ENCODE data around the gene PLAU. TPM values are rescaled to one million over a fixed set of nuclear protein-coding genes. Genes with fewer than 3 reads are reported as not detected.

PLAU gene
- total and polyA plus RNA-seq, 2 experiments from 2014 or later: 13.3 to 17.5 TPM

DNA sequence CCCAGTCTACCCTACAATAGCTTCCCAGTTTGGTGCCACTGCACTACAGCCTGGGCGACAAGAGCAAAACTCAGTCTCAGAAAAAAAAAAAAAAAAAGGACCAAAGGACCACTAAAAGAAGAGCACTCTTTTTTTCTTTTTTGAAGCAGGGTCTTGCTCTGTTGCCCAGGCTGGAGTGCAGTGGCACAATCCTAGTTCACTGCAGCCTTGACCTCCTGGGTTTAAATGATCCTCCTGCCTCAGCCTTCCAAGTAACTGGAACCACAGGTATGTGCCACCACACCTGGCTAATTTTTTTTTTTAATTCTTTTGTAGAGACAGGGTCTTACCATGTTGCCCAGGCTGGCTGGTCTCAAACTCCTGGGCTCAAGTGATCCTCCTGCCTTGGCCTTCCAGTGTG lies 14.0 kb downstream of the PLAU start:
- Histone ChIP-seq H3K36me3 (ENCODE audit: insufficient read depth) (no peaks in the 10 kb centered on the region; the same call in 1 of the 2 replicates), H3K27me3 (ENCODE audit: insufficient read depth) (no peaks in the 10 kb centered on the region), H2AFZ (no peak overlapping the region; the same call in 1 of the 2 replicates), H3K4me1 (ENCODE audit: insufficient read depth) (peaks cover 15% of the 10 kb centered on the region), H3K4me2 (peak overlapping the region; percentile 30; the same call in 1 of the 2 replicates), H4K20me1 (replicated peaks; ENCODE audit: insufficient read depth) (no peaks in the 10 kb centered on the region), H3F3A (replicated peaks; ENCODE audit: low read depth) (0 out of 2 replicates have a peak, but pooled peaks cover 2% of the 10 kb centered on the region), H3K9me2 (ENCODE audit: insufficient read depth) (peaks cover 16% of the 10 kb centered on the region), H3K27ac (ENCODE audit: low read depth) (no peak overlapping the region; the same call in 1 of the 2 replicates), H3K4me3 (no peak overlapping the region), H3K79me2 (replicated peaks; ENCODE audit: insufficient read depth) (no peaks in the 10 kb centered on the region)
- peaks cover 22% of the 10 kb centered on the region for H3K4me1 Mint-ChIP-seq
- H3K27me3 Mint-ChIP-seq (ENCODE audit: insufficient read depth, low read depth, poor library complexity): peaks cover 12% of the 10 kb centered on the region
- TF ChIP-seq, protein P1, sequence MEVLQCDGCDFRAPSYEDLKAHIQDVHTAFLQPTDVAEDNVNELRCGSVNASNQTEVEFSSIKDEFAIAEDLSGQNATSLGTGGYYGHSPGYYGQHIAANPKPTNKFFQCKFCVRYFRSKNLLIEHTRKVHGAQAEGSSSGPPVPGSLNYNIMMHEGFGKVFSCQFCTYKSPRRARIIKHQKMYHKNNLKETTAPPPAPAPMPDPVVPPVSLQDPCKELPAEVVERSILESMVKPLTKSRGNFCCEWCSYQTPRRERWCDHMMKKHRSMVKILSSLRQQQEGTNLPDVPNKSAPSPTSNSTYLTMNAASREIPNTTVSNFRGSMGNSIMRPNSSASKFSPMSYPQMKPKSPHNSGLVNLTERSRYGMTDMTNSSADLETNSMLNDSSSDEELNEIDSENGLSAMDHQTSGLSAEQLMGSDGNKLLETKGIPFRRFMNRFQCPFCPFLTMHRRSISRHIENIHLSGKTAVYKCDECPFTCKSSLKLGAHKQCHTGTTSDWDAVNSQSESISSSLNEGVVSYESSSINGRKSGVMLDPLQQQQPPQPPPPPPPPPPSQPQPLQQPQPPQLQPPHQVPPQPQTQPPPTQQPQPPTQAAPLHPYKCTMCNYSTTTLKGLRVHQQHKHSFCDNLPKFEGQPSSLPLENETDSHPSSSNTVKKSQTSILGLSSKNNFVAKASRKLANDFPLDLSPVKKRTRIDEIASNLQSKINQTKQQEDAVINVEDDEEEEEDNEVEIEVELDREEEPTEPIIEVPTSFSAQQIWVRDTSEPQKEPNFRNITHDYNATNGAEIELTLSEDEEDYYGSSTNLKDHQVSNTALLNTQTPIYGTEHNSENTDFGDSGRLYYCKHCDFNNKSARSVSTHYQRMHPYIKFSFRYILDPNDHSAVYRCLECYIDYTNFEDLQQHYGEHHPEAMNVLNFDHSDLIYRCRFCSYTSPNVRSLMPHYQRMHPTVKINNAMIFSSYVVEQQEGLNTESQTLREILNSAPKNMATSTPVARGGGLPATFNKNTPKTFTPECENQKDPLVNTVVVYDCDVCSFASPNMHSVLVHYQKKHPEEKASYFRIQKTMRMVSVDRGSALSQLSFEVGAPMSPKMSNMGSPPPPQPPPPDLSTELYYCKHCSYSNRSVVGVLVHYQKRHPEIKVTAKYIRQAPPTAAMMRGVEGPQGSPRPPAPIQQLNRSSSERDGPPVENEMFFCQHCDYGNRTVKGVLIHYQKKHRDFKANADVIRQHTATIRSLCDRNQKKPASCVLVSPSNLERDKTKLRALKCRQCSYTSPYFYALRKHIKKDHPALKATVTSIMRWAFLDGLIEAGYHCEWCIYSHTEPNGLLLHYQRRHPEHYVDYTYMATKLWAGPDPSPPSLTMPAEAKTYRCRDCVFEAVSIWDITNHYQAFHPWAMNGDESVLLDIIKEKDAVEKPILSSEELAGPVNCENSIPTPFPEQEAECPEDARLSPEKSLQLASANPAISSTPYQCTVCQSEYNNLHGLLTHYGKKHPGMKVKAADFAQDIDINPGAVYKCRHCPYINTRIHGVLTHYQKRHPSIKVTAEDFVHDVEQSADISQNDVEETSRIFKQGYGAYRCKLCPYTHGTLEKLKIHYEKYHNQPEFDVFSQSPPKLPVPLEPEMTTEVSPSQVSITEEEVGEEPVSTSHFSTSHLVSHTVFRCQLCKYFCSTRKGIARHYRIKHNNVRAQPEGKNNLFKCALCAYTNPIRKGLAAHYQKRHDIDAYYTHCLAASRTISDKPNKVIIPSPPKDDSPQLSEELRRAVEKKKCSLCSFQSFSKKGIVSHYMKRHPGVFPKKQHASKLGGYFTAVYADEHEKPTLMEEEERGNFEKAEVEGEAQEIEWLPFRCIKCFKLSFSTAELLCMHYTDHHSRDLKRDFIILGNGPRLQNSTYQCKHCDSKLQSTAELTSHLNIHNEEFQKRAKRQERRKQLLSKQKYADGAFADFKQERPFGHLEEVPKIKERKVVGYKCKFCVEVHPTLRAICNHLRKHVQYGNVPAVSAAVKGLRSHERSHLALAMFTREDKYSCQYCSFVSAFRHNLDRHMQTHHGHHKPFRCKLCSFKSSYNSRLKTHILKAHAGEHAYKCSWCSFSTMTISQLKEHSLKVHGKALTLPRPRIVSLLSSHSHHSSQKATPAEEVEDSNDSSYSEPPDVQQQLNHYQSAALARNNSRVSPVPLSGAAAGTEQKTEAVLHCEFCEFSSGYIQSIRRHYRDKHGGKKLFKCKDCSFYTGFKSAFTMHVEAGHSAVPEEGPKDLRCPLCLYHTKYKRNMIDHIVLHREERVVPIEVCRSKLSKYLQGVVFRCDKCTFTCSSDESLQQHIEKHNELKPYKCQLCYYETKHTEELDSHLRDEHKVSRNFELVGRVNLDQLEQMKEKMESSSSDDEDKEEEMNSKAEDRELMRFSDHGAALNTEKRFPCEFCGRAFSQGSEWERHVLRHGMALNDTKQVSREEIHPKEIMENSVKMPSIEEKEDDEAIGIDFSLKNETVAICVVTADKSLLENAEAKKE (CRISPR knock-in tag; IDR thresholded peaks at IDR 0.05): no peak
- TF ChIP-seq NANOG (IDR thresholded peaks at IDR 0.05; ENCODE audit: borderline replicate concordance): no peak
- TF ChIP-seq ZNF331 (CRISPR knock-in tag; IDR thresholded peaks at IDR 0.05; ENCODE audit: low read depth): no peak
- no peak for TF ChIP-seq ZNF114 (CRISPR knock-in tag; IDR thresholded peaks at IDR 0.05)
- TF ChIP-seq, protein P2, sequence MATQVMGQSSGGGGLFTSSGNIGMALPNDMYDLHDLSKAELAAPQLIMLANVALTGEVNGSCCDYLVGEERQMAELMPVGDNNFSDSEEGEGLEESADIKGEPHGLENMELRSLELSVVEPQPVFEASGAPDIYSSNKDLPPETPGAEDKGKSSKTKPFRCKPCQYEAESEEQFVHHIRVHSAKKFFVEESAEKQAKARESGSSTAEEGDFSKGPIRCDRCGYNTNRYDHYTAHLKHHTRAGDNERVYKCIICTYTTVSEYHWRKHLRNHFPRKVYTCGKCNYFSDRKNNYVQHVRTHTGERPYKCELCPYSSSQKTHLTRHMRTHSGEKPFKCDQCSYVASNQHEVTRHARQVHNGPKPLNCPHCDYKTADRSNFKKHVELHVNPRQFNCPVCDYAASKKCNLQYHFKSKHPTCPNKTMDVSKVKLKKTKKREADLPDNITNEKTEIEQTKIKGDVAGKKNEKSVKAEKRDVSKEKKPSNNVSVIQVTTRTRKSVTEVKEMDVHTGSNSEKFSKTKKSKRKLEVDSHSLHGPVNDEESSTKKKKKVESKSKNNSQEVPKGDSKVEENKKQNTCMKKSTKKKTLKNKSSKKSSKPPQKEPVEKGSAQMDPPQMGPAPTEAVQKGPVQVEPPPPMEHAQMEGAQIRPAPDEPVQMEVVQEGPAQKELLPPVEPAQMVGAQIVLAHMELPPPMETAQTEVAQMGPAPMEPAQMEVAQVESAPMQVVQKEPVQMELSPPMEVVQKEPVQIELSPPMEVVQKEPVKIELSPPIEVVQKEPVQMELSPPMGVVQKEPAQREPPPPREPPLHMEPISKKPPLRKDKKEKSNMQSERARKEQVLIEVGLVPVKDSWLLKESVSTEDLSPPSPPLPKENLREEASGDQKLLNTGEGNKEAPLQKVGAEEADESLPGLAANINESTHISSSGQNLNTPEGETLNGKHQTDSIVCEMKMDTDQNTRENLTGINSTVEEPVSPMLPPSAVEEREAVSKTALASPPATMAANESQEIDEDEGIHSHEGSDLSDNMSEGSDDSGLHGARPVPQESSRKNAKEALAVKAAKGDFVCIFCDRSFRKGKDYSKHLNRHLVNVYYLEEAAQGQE (IDR thresholded peaks at IDR 0.05; ENCODE audit: unreplicated experiment): no peak
- TF ChIP-seq, protein P3, sequence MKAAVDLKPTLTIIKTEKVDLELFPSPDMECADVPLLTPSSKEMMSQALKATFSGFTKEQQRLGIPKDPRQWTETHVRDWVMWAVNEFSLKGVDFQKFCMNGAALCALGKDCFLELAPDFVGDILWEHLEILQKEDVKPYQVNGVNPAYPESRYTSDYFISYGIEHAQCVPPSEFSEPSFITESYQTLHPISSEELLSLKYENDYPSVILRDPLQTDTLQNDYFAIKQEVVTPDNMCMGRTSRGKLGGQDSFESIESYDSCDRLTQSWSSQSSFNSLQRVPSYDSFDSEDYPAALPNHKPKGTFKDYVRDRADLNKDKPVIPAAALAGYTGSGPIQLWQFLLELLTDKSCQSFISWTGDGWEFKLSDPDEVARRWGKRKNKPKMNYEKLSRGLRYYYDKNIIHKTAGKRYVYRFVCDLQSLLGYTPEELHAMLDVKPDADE (IDR thresholded peaks at IDR 0.05): no peak
- TF ChIP-seq CREB1 (CRISPR knock-in tag; IDR thresholded peaks at IDR 0.05; ENCODE audit: low read depth): no peak
- TF ChIP-seq EZH2phosphoT487 (IDR thresholded peaks at IDR 0.05; ENCODE audit: unreplicated experiment): no peak
- TF ChIP-seq POLR2AphosphoS5 (IDR thresholded peaks at IDR 0.05; ENCODE audit: low read depth): no peak
- TF ChIP-seq STAT1 (IDR thresholded peaks at IDR 0.05; ENCODE audit: unreplicated experiment): no peak
- no peak for TF ChIP-seq JUNB (IDR thresholded peaks at IDR 0.05; ENCODE audit: unreplicated experiment)
- TF ChIP-seq, protein P4, sequence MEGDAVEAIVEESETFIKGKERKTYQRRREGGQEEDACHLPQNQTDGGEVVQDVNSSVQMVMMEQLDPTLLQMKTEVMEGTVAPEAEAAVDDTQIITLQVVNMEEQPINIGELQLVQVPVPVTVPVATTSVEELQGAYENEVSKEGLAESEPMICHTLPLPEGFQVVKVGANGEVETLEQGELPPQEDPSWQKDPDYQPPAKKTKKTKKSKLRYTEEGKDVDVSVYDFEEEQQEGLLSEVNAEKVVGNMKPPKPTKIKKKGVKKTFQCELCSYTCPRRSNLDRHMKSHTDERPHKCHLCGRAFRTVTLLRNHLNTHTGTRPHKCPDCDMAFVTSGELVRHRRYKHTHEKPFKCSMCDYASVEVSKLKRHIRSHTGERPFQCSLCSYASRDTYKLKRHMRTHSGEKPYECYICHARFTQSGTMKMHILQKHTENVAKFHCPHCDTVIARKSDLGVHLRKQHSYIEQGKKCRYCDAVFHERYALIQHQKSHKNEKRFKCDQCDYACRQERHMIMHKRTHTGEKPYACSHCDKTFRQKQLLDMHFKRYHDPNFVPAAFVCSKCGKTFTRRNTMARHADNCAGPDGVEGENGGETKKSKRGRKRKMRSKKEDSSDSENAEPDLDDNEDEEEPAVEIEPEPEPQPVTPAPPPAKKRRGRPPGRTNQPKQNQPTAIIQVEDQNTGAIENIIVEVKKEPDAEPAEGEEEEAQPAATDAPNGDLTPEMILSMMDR (conservative IDR thresholded peaks at IDR 0.05; ENCODE audit: low read depth in 2 of 2): no peak
- no peak for TF ChIP-seq EZH2 (IDR thresholded peaks at IDR 0.05; ENCODE audit: low read depth, unreplicated experiment)
- no peak overlapping the region for H3K27ac Mint-ChIP-seq
- no peaks in the 10 kb centered on the region for H3K9me3 Mint-ChIP-seq
- H3K36me3 Mint-ChIP-seq (ENCODE audit: low read depth): no peaks in the 10 kb centered on the region; the same call in 2 of the 3 replicates
- ATAC-seq (no peak), DNase-seq (ENCODE audit: low spot score) (no peak)
- H3K4me3 Mint-ChIP-seq: no peak overlapping the region; the same call in 2 of the 3 replicates
